Right kidney (tissue), 9 donors: ENCODE data around the gene ZNF316.

Experiments
- DNase-seq: peaks from one replicate; pipeline ENCODE4 v3.0.0-alpha.2; 2016
- long read RNA-seq, 8 donors: transcript quantifications; one replicate each; lab custom pipeline, GENCODE V29; 2026

ZNF316 gene
- long read RNA-seq, donor 1, full-length matches to known transcripts: 5 of 5 reads
- long read RNA-seq, donor 1, partial matches to known transcripts: 0 of 5 reads
- long read RNA-seq, donor 1, other reads (novel, unspliced or antisense): 0 of 5 reads
- long read RNA-seq, donor 2, full-length matches to known transcripts: 2 of 2 reads
- long read RNA-seq, donor 2, partial matches to known transcripts: 0 of 2 reads
- long read RNA-seq, donor 2, other reads (novel, unspliced or antisense): 0 of 2 reads
- long read RNA-seq, donor 3, full-length matches to known transcripts: 1 of 1 reads
- long read RNA-seq, donor 3, partial matches to known transcripts: 0 of 1 reads
- long read RNA-seq, donor 3, other reads (novel, unspliced or antisense): 0 of 1 reads
- long read RNA-seq, donor 4, full-length matches to known transcripts: 3 of 22 reads
- long read RNA-seq, donor 4, partial matches to known transcripts: 19 of 22 reads
- long read RNA-seq, donor 4, other reads (novel, unspliced or antisense): 0 of 22 reads
- long read RNA-seq, donor 5, full-length matches to known transcripts: 4 of 37 reads
- long read RNA-seq, donor 5, partial matches to known transcripts: 33 of 37 reads
- long read RNA-seq, donor 5, other reads (novel, unspliced or antisense): 0 of 37 reads
- long read RNA-seq, donor 6, full-length matches to known transcripts: 1 of 23 reads
- long read RNA-seq, donor 6, partial matches to known transcripts: 22 of 23 reads
- long read RNA-seq, donor 6, other reads (novel, unspliced or antisense): 0 of 23 reads
- long read RNA-seq, donor 7, full-length matches to known transcripts: 3 of 3 reads
- long read RNA-seq, donor 7, partial matches to known transcripts: 0 of 3 reads
- long read RNA-seq, donor 7, other reads (novel, unspliced or antisense): 0 of 3 reads
- long read RNA-seq, donor 8, partial matches to known transcripts: 25 of 25 reads
- long read RNA-seq, donor 8, other reads (novel, unspliced or antisense): 0 of 25 reads

GRCh38 chr7:6636741-6637543 is at the start of gene ZNF316:
Gene ZNF316 (plus strand): TSS chr7:6637318. CDS start chr7:6642410, 5,092 bp downstream.
- peak; percentile 49 for DNase-seq

GRCh38 chr7:6588566-6588965 is 48.6 kb upstream of the ZNF316 start:
- no peak for DNase-seq

GRCh38 chr7:6589151-6589828 is 47.8 kb upstream of the ZNF316 start:
- no peak for DNase-seq

- peak; percentile 93 for DNase-seq
These were observed 47.1 kb upstream of the ZNF316 start, which contains the start of gene INTS15 for GRCh38 chr7:6589829-6590644. Gene INTS15 (plus strand): TSS chr7:6590021. CDS start chr7:6590284, 263 bp downstream.

- no peak for DNase-seq
These were observed 46.4 kb upstream of the ZNF316 start for GRCh38 chr7:6590645-6591110.

- DNase-seq: no peak
These were observed 37.0 kb upstream of the ZNF316 start for GRCh38 chr7:6600093-6600492.

- no peak for DNase-seq
These were observed 32.7 kb upstream of the ZNF316 start for GRCh38 chr7:6604458-6604857.

- no peak for DNase-seq
These were observed 30.1 kb upstream of the ZNF316 start for GRCh38 chr7:6606866-6607583.

- no peak for DNase-seq
These were observed 29.5 kb upstream of the ZNF316 start for GRCh38 chr7:6607651-6608051.

GRCh38 chr7:6608081-6608480 is 29.0 kb upstream of the ZNF316 start:
- DNase-seq: no peak

- DNase-seq: no peak
These were observed 28.3 kb upstream of the ZNF316 start for GRCh38 chr7:6608794-6609193.

- DNase-seq: no peak
These were observed 24.3 kb upstream of the ZNF316 start for GRCh38 chr7:6612819-6613218.

- DNase-seq: no peak
These were observed 23.4 kb upstream of the ZNF316 start for GRCh38 chr7:6613706-6614105.

GRCh38 chr7:6614953-6615722 is 22.0 kb upstream of the ZNF316 start, which contains the start of gene ZNF853:
Gene ZNF853 (plus strand): TSS chr7:6615610. CDS start chr7:6616175, 565 bp downstream.
- peak; percentile 79 for DNase-seq

- peak; percentile 70 for DNase-seq
These were observed 21.2 kb upstream of the ZNF316 start for GRCh38 chr7:6615723-6616555.

GRCh38 chr7:6616854-6617643 is 20.1 kb upstream of the ZNF316 start:
- DNase-seq: no peak

- DNase-seq: no peak
These were observed 18.5 kb upstream of the ZNF316 start for GRCh38 chr7:6618621-6619020.
